KG1 (cell line): ENCODE data around the gene TNFRSF13B.
"Not testable (repeated sequence)": the region's sequence is repeated elsewhere in the genome, so short reads cannot be mapped to it uniquely, and the experiment has no call there.

Source experiments
- DNase-seq: peaks from one replicate; lab custom pipeline; 2025; lab: John Stamatoyannopoulos, UW

The TNFRSF13B gene

GRCh38 chr17:16987066-16987829 lies 15.3 kb upstream of the TNFRSF13B start:
- no peak for DNase-seq

DNA sequence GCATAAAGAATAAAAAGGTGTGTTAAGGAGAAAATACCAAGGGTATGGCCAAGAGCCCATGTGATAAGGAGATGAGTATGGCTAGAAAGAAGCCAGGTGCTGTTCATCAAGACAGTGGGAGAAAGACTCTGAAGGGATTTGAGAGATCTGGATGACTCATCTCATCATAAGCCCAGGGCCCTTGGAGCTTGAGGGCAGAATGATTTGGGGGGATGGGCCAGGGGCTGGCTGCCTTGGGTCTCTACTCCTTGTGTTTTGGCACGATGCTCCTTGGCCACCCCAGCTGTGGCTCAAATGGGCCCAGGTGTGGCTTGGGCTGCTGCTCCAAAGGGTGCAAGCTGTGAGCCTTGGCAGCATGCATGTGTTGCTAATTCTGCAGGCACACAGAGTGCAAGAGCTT lies 14.5 kb upstream of the TNFRSF13B start:
- no peak for DNase-seq

- DNase-seq = no peak
Observed at GRCh38 chr17:16981928-16982327, 10.0 kb upstream of the TNFRSF13B start.

GRCh38 chr17:16980813-16981731 lies 9.2 kb upstream of the TNFRSF13B start:
- no peak for DNase-seq

- no peak for DNase-seq
Observed at GRCh38 chr17:16980061-16980460, 8.1 kb upstream of the TNFRSF13B start.

DNA sequence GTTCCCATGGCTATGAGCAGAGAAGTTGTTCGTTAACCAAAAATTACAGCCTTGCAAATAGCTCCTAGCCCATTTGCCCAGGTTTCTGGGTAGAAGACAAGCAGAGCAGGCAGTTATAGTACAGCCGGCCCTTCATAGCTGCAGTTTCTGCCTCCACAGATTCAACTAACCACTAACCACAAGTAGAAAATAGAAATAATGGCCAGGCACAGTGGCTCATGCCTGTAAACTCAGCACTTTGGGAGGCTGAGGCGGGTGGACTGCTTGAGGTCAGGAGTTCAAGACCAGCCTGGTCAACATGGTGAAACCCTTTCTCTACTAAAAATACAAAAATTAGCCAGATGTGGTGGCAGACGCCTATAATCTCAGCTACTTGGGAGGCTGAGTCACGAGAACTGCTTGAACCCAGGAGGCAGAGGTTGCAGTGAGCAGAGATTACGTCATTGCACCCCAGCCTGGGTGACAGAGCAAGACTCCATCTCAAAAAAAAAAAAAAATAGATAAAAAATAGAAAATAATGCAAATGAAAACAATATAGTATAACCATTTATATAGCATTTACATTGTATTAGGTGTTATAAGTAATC lies 7.4 kb upstream of the TNFRSF13B start:
- not testable (repeated sequence) for DNase-seq

- no peak for DNase-seq
Observed at GRCh38 chr17:16977932-16978331, 6.0 kb upstream of the TNFRSF13B start.

- no peak for DNase-seq
Observed at GRCh38 chr17:16976725-16977550, 5.0 kb upstream of the TNFRSF13B start.

GRCh38 chr17:16975744-16976625 lies 4.1 kb upstream of the TNFRSF13B start:
- DNase-seq = no peak

GRCh38 chr17:16975277-16975651 lies 3.3 kb upstream of the TNFRSF13B start:
- DNase-seq = no peak

DNA sequence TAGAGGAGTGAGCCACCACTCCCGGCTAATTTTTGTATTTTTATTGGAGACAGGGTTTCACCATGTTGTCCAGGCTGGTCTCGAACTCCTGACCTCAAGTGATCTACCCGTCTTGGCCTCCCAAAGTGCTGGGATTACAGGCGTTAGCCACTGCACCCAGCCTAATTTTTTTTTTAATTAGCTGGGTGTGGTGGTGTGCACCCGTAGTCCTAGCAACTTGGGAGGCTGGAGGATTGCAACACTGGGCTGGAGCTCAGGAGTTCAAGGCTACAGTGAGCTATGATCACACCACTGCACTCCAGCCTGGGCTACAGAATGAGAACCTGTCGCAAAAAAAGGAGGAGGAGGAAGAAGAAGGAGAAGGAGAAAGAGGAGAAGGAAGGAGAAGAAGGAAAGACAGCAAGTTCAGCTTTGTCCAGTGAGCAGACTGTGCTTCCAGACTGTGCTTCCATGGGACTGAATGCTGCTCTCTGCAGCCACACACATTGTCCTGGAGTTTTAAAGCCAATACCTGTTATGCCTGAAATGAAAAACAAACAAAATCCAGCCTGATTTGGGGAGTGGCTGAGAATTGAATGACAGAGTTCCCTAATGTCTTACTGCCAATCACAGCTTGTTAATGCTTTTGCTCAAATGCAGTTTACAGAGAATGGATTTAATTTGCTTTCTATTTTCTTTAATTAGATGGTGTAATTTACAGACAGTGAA lies 2.8 kb upstream of the TNFRSF13B start:
- no peak for DNase-seq

DNA sequence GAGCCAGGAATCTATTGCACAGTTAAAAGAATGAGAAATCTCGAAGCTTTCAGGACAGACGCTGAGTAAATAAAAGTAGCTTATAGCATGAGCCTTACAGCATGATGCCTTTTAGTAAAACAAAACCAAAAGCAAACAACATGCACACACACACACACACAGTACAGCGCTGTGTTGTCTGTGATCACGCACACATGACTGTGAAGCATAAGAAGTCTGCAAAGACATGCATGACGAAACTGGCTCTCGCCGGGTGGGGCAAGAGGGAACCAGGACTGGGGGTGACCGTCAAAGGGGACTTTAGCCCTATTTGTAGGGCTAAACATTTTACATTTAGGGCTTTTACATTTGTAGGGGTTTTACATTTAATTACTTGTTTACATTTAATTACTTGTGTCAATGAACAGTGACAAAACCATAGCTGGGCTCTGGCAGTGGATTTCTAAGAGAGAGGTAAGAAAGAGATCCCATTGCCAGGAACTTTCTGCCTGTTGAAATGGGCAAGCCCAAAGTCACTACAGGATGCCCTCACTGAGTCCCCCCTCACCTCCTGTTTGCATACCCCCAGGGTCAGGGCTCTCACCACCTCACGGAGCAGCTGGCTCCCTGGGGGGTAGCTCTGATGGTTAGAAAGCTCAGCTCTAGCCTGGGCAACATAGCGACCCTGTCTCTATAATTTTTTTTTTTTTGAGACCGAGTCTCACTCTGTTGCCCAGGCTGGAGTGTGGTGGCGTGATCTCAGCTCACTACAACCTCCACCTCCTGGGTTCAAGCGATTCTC lies 2.0 kb upstream of the TNFRSF13B start:
- DNase-seq = no peak

DNA sequence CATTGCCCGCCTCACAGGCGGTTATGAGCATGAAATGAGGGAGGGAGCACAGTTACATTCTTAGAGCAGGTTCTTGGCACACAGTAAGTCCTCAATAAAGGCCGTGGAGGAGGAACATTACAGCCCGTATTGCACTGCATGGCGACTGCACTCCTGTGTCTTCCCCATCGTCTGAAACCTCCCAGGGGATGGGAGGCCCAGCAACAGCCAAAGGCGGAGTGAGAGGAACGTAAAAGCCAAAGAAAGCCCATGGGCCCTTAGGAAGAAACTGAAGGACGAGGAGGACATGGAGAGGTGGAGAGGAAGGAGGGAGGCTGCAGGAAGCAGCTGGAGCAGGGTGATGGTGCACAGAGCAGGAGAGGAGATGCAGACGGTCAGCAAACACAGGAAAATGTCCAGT lies 1.1 kb upstream of the TNFRSF13B start:
- DNase-seq = not testable (repeated sequence)

DNA sequence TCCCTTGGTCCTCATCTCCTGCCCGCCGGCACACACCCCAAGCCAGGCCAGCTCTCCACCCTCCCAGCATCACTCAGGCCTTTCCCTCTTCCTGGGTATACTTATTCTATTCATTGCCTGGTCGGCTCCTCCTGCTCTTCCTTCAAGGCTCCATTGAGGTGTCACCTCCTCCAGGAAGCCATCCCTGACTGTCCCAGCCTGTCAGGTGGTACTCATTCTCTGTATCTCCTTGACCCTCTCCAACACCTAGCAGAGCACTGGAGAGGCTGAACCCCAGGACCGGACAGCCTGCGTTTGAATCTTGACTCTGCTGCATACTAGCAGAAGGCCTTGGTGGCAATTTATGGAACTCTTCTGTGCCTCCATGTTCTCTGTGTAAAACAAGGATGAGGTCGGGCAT lies 428 bp upstream of the TNFRSF13B start:
- no peak for DNase-seq

DNA sequence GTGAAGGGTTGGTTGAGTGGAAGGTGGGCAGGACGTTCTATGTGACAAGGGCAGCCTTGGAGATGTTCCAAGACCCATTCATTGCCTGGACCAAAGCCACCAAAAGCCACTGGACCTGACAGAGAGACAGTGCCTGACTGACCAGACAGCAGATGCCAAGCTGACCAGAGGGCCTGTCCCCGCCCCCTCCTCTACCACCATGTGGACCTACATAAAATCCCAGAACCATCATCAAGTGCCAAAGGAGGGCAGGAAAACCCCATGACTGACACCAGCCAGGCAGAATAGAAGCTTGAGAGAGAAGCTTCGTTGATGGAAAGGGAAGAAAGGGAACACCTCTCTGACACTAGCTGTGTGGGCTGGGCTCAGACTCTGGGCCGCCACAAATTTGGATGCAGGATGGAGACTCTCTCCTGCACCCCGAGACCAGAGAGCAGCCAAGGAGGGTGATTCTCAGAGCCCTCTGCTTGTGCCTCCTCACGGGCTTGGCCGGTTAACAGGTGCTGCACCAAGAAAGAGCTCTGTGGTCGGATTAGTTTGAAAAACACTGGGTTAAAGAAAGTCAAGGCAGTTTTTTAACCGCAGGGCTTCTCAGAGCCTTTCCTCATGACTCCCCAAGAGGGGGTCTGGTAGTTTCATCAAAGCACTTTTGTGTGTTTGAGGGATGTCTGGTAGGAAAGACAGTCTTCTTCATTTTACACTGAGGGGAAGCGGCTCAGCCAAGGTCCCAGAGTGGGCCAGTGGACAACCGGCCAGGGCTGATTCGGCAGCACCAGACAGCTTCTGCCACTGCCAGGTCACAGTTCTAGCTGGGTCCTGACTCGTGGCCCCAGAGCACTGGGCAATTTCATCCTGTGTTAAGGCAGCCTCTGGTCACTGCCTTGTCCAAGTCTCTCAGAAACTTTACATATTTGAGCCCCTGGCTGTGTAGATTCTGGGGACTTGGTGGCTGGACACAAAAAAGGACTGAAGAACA lies 1.7 kb downstream of the TNFRSF13B start:
- DNase-seq = no peak

GRCh38 chr17:16968786-16969185 lies 3.1 kb downstream of the TNFRSF13B start:
- no peak for DNase-seq

- DNase-seq = no peak
Observed at GRCh38 chr17:16962804-16963203, 9.1 kb downstream of the TNFRSF13B start.

- DNase-seq = no peak
Observed at GRCh38 chr17:16961792-16962191, 10.1 kb downstream of the TNFRSF13B start.
